ENCODE measurements around the gene KLHL34. TPM values are rescaled to one million over a fixed set of nuclear protein-coding genes. Genes with fewer than 3 reads are reported as not detected.

The KLHL34 gene
- total and polyA plus RNA-seq, 9 donors, result 0.02 TPM; not detected in 8

DNA sequence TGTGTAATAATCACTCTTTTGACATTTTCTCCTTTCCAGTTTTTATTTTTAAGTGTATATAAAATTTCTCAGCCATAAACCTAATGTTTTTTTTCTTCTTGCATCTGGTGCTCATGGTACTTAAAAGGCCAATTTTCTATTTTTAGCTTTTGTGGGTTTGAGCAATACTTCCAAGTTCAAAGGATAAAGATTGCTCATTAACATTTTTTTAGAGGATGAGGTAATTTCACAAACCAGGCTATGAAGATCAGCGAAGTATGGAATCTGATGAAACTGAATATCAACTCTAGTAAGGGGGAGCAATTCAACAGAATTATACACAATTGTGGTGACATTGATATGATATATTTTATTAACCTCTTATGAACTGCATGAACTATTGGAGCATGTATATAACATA is 25.8 kb upstream of the KLHL34 start:
- 43 to 57% (median 48%) methylated on average over 1 of the region's 1 CpG for WGBS, 3 donors
- H3K36me3 ChIP-seq, result no peaks in the 10 kb centered on the region
- TF ChIP-seq CTCF (IDR thresholded peaks at IDR 0.05), result no peak
- no peak for TF ChIP-seq EP300 (IDR thresholded peaks at IDR 0.05)
- no peak for TF ChIP-seq POLR2A (IDR thresholded peaks at IDR 0.05)

DNA sequence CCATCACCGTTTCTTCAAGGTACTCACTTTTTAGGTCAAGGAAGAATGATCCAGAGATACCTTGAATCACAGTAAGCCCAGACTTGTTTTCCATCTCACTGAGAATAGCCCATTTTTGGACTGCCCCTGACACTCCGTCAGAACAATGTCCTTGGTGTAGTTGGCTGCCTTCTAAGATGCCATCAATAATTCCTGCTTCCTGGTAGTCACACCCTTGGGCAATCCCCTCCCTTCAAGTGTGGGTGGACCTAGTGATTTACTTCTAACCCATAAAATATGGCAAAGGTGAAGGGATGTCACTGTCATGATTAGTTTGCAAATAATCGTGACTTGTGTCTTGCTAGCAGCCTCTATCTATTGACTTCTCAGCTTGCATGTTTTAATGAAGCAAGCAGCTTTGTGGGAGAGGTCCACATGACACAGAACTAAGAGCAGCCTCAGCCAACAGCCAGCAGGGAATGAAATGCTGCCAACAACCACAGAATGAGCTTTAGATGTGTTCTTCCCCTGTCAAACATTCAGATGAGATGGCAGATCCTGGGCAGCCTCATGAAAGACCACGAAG is 20.0 kb upstream of the KLHL34 start:
- no peak for TF ChIP-seq CTCF (IDR thresholded peaks at IDR 0.05)
- no peak for TF ChIP-seq POLR2A (IDR thresholded peaks at IDR 0.05)
- TF ChIP-seq EP300 (IDR thresholded peaks at IDR 0.05), result no peak
- Histone ChIP-seq H3K27ac (no peak overlapping the region), H3K27me3 (no peaks in the 10 kb centered on the region), H3K4me1 (ENCODE audit: insufficient read depth) (no peaks in the 10 kb centered on the region), H3K9me3 (no peaks in the 10 kb centered on the region), H3K36me3 (no peaks in the 10 kb centered on the region), H3K4me3 (no peak overlapping the region)
- DNase-seq, result no peak
- 42 to 53% (median 45%) methylated on average over 4 of the region's 4 CpGs for WGBS, 3 donors
- intact Hi-C loops (cut with DNase I), result no loop called here

More for the DNA sequence above, 25.8 kb upstream of the KLHL34 start:
- Histone ChIP-seq H3K27ac (no peak overlapping the region), H3K4me1 (ENCODE audit: insufficient read depth) (no peaks in the 10 kb centered on the region), H3K27me3 (no peaks in the 10 kb centered on the region), H3K9me3 (no peaks in the 10 kb centered on the region), H3K4me3 (no peak overlapping the region)
- intact Hi-C loops (cut with DNase I), result no loop called here
- no peak for DNase-seq

DNA sequence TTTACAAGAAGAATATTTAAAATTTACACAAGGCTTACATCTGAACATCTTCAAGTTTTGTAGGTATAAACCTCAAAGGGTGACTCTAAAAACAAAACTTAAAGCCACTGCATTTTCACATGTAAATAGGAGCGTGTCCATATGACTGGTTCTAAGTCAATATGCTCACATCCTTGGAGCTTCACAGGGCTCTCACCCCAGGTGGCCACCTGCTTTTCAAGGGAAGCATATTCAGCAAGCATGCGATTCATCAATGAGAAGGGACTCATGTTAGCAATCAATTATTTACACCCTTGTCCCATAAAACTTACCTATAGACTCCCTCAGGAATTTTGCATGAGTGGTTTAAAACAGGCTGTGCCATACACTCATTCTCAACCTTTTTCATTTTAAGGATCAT is 17.8 kb upstream of the KLHL34 start:
- no peaks in the 10 kb centered on the region for H3K27me3 ChIP-seq
- no peaks in the 10 kb centered on the region for H3K4me1 ChIP-seq (ENCODE audit: insufficient read depth)
- DNase-seq, result no peak
- H3K9me3 ChIP-seq, result no peaks in the 10 kb centered on the region
- no peak overlapping the region for H3K4me3 ChIP-seq
- intact Hi-C loops (cut with DNase I), result no loop called here
- H3K27ac ChIP-seq, result no peak overlapping the region
- no peaks in the 10 kb centered on the region for H3K36me3 ChIP-seq
- 39 to 51% (median 43%) methylated on average over 2 of the region's 2 CpGs for WGBS, 3 donors
- no peak for TF ChIP-seq EP300 (IDR thresholded peaks at IDR 0.05)
- no peak for TF ChIP-seq CTCF (IDR thresholded peaks at IDR 0.05)
- no peak for TF ChIP-seq POLR2A (IDR thresholded peaks at IDR 0.05)

- H3K27ac ChIP-seq, result no peak overlapping the region
- H3K27me3 ChIP-seq, result no peaks in the 10 kb centered on the region
- H3K36me3 ChIP-seq, result no peaks in the 10 kb centered on the region
- WGBS, 3 donors, result 56 to 68% (median 66%) methylated on average over 4 of the region's 4 CpGs
- no peak overlapping the region for H3K4me3 ChIP-seq
- H3K9me3 ChIP-seq, result no peaks in the 10 kb centered on the region
- no peak for TF ChIP-seq POLR2A (IDR thresholded peaks at IDR 0.05)
- intact Hi-C loops (cut with DNase I), result no loop called here
- H3K4me1 ChIP-seq (ENCODE audit: insufficient read depth), result no peaks in the 10 kb centered on the region
- DNase-seq, result no peak
Measured at GRCh38 chrX:21674430-21675186, 16.5 kb upstream of the KLHL34 start.

GRCh38 chrX:21666679-21667078 is 8.5 kb upstream of the KLHL34 start:
- no peak for DNase-seq
- H3K27me3 ChIP-seq, result no peaks in the 10 kb centered on the region
- no peak overlapping the region for H3K4me3 ChIP-seq
- 60 to 66% (median 65%) methylated on average over 4 of the region's 4 CpGs for WGBS, 3 donors
- H3K27ac ChIP-seq, result no peak overlapping the region
- H3K36me3 ChIP-seq, result no peaks in the 10 kb centered on the region
- no peaks in the 10 kb centered on the region for H3K9me3 ChIP-seq
- no peak for TF ChIP-seq EP300 (IDR thresholded peaks at IDR 0.05)
- no peak for TF ChIP-seq CTCF (IDR thresholded peaks at IDR 0.05)
- no peak for TF ChIP-seq POLR2A (IDR thresholded peaks at IDR 0.05)
- H3K4me1 ChIP-seq (ENCODE audit: insufficient read depth), result no peaks in the 10 kb centered on the region
- intact Hi-C loops (cut with DNase I), result no loop called here
